Endodermal cell (in vitro differentiated cells): ENCODE results near the gene LRRC27. TPM values are rescaled to one million over a fixed set of nuclear protein-coding genes. Genes with fewer than 3 reads are reported as not detected.

Source experiments
- DNase-seq: peaks from one replicate; pipeline ENCODE4 v3.0.0-alpha.2; 2017
- H3K27ac ChIP-seq: 2 replicates; pipeline ENCODE4 v1.5.1; 2013; ENCODE audit warnings: mild to moderate bottlenecking, low read depth, low read length, moderate library complexity
- H3K27me3 ChIP-seq: 2 replicates; pipeline ENCODE4 v1.6.1; 2013; ENCODE audit warnings: mild to moderate bottlenecking, low read length, moderate library complexity; ENCODE audit not compliant: insufficient read depth, control insufficient read depth, poor library complexity, severe bottlenecking
- H3K36me3 ChIP-seq: 2 replicates; pipeline ENCODE4 v1.7.0; 2013; ENCODE audit warnings: mild to moderate bottlenecking, low read length, moderate library complexity; ENCODE audit not compliant: control insufficient read depth, insufficient read depth
- H3K4me1 ChIP-seq: one replicate; pipeline ENCODE4 v1.7.0; 2013; ENCODE audit warnings: low read length; ENCODE audit not compliant: control insufficient read depth, insufficient read depth
- H3K4me3 ChIP-seq: 2 replicates; pipeline ENCODE4 v1.5.1; 2013; ENCODE audit warnings: mild to moderate bottlenecking, low read length, moderate library complexity
- H3K9ac ChIP-seq: 2 replicates; pipeline ENCODE4 v1.6.1; 2013; ENCODE audit warnings: mild to moderate bottlenecking, low read length, moderate library complexity; ENCODE audit not compliant: poor library complexity, severe bottlenecking; ENCODE audit errors: extremely low read depth
- H3K9me3 ChIP-seq: 2 replicates; pipeline ENCODE4 v1.6.1; 2013; ENCODE audit warnings: mild to moderate bottlenecking, low read length, moderate library complexity; ENCODE audit not compliant: control insufficient read depth
- H3K27ac Mint-ChIP-seq: 2 replicates; pipeline ENCODE4 v1.8.0; 2020; ENCODE audit warnings: mixed read lengths
- H3K27me3 Mint-ChIP-seq: 2 replicates; pipeline ENCODE4 v1.8.0; 2021; ENCODE audit warnings: mild to moderate bottlenecking, mixed read lengths; ENCODE audit not compliant: insufficient read depth
- H3K36me3 Mint-ChIP-seq: 2 replicates; pipeline ENCODE4 v1.8.0; 2020; ENCODE audit warnings: low read depth, mixed read lengths
- H3K4me1 Mint-ChIP-seq: 2 replicates; pipeline ENCODE4 v1.8.0; 2020; ENCODE audit warnings: mixed read lengths
- H3K4me3 Mint-ChIP-seq: 2 replicates; pipeline ENCODE4 v1.8.0; 2020; ENCODE audit warnings: mild to moderate bottlenecking, moderate library complexity, mixed read lengths
- H3K9me3 Mint-ChIP-seq: 2 replicates; pipeline ENCODE4 v1.8.0; 2020; ENCODE audit warnings: mild to moderate bottlenecking, mixed read lengths
- CTCF ChIP-seq: fragments of 200-600 bp; sonication (generic); conservative IDR thresholded peaks from 2 replicates; pipeline ENCODE4 v1.5.0; 2021; ENCODE audit warnings: antibody characterized with exemption, mild to moderate bottlenecking
- WGBS, 2 experiments: methylation state at CpG; one replicate each; pipeline versions ENCODE4 v1.1.5 to v1.1.7; 2013; ENCODE audit warnings: missing lambda C conversion rate in 2 of 2, mixed read lengths in 1 of 2; ENCODE audit not compliant: insufficient coverage in 1 of 2, insufficient read length in 1 of 2; 5-methylcytosine and 5-hydroxymethylcytosine counted together
- total RNA-seq, 2 donors: library from RNA; stranded (reverse); fragmentation: NEBNext Ultra II Directional in 1 of 2; extraction: Animal tissue kit (Norgen Biotek cat#: 25700) in 1 of 2; gene quantifications; 2 replicates in 1 of 2; 3 replicates in 1 of 2; pipeline ENCODE4 v1.2.1, GENCODE V29; 2021

The LRRC27 gene
- total RNA-seq, 2 donors from 2014 or later = 10.3 to 14.6 TPM

GRCh38 chr10:132427939-132428367, 96.0 kb downstream of the LRRC27 start:
- Histone ChIP-seq H3K27ac (no peak overlapping the region), H3K4me1 (no peaks in the 10 kb centered on the region), H3K36me3 (no peaks in the 10 kb centered on the region), H3K9ac (no peak overlapping the region), H3K4me3 (no peak overlapping the region), H3K9me3 (no peaks in the 10 kb centered on the region), H3K27me3 (no peaks in the 10 kb centered on the region)
- TF ChIP-seq CTCF = no peak
- H3K4me3 Mint-ChIP-seq = no peak overlapping the region
- no peaks in the 10 kb centered on the region for H3K36me3 Mint-ChIP-seq
- no peak overlapping the region for H3K27ac Mint-ChIP-seq
- 93 to 95% methylated on average over 2 of the region's 2 CpGs for WGBS, 2 experiments
- no peaks in the 10 kb centered on the region for H3K9me3 Mint-ChIP-seq
- no peaks in the 10 kb centered on the region for H3K4me1 Mint-ChIP-seq
- no peaks in the 10 kb centered on the region for H3K27me3 Mint-ChIP-seq
- DNase-seq = no peak

- Mint-ChIP-seq H3K36me3 (no peaks in the 10 kb centered on the region), H3K27ac (no peak overlapping the region), H3K4me3 (no peak overlapping the region), H3K27me3 (no peaks in the 10 kb centered on the region), H3K4me1 (no peaks in the 10 kb centered on the region), H3K9me3 (no peaks in the 10 kb centered on the region)
- no peak for TF ChIP-seq CTCF
- H3K9me3 ChIP-seq = no peaks in the 10 kb centered on the region
- DNase-seq = no peak
- H3K27ac ChIP-seq = no peak overlapping the region
- no peaks in the 10 kb centered on the region for H3K36me3 ChIP-seq
- H3K9ac ChIP-seq = no peak overlapping the region
- H3K27me3 ChIP-seq = no peaks in the 10 kb centered on the region
- no peak overlapping the region for H3K4me3 ChIP-seq
- WGBS, 2 experiments = 96 to 100% methylated on average over 3 to 11 of the region's 11 CpGs
- no peaks in the 10 kb centered on the region for H3K4me1 ChIP-seq
These were observed 96.5 kb downstream of the LRRC27 start for GRCh38 chr10:132428486-132428995.

Other genes starting within 250 kb of the LRRC27 start
- 10 to 100 TPM in 1 of 2 donors, 1 to 10 TPM in 1; 5.1 to 13.5 TPM for gene DPYSL4, start 145.2 kb upstream of the LRRC27 start, total RNA-seq
- 1 to 10 TPM; 8.4 to 9.9 TPM for gene STK32C, start 24.2 kb upstream of the LRRC27 start, total RNA-seq
- 10 to 100 TPM; 11.4 to 13.9 TPM for gene PWWP2B, start 65.0 kb downstream of the LRRC27 start, total RNA-seq
- 10 to 100 TPM; 20.7 to 26.7 TPM for gene INPP5A, start 205.6 kb downstream of the LRRC27 start, total RNA-seq